Keratinocyte (primary cell): ENCODE data around the gene HDAC10. TPM values are rescaled to one million over a fixed set of nuclear protein-coding genes. Genes with fewer than 3 reads are reported as not detected.

Experiments
- DNase-seq: peaks from one replicate; pipeline ENCODE4 v3.0.0-alpha.2; 2011; ENCODE audit warnings: low read depth, missing footprints, low spot score
- FAIRE-seq: peaks from 2 replicates; lab custom pipeline; 2011; peaks lifted over from hg19 to GRCh38; lab: Jason Lieb, UNC
- H2AFZ ChIP-seq: 2 replicates; pipeline ENCODE4 v1.6.0; 2012; ENCODE audit warnings: low read length, control low read depth, inconsistent platforms; ENCODE audit not compliant: control insufficient read depth
- H3K27ac ChIP-seq: 2 replicates; pipeline ENCODE4 v1.5.1; 2011; ENCODE audit warnings: low read length; ENCODE audit not compliant: control insufficient read depth, insufficient read depth
- H3K27me3 ChIP-seq: 3 replicates; pipeline ENCODE4 v1.6.0; 2011; ENCODE audit warnings: low read length; ENCODE audit not compliant: control insufficient read depth, insufficient read depth; ENCODE audit errors: extremely low read depth
- H3K36me3 ChIP-seq, 2 experiments: 2 replicates in 1 of 2; 3 replicates in 1 of 2; pipeline ENCODE4 v1.5.1; 2011; ENCODE audit warnings: low read length in 2 of 2, mild to moderate bottlenecking in 1 of 2; ENCODE audit not compliant: control insufficient read depth in 2 of 2, insufficient read depth in 2 of 2; ENCODE audit errors: extremely low read depth in 1 of 2
- H3K4me1 ChIP-seq: 3 replicates; pipeline ENCODE4 v1.5.1; 2011; ENCODE audit warnings: low read length; ENCODE audit not compliant: control insufficient read depth, insufficient read depth; ENCODE audit errors: extremely low read depth
- H3K4me2 ChIP-seq: 3 replicates; pipeline ENCODE4 v1.6.0; 2011; ENCODE audit warnings: low read depth, low read length; ENCODE audit not compliant: control insufficient read depth, insufficient read depth; ENCODE audit errors: extremely low read depth
- H3K4me3 ChIP-seq, 3 experiments: fragments of 200-600 bp in 1 of 3; sonication (generic) in 1 of 3; 2 replicates in 2 of 3; 3 replicates in 1 of 3; pipeline ENCODE4 v1.5.1; 2011 to 2016; ENCODE audit warnings: low read length in 3 of 3, mild to moderate bottlenecking in 3 of 3, control low read depth in 2 of 3, inconsistent platforms in 1 of 3, low read depth in 1 of 3, mixed read lengths in 1 of 3, mixed run types in 1 of 3, moderate library complexity in 1 of 3; ENCODE audit not compliant: control insufficient read depth in 2 of 3, insufficient read depth in 2 of 3; ENCODE audit errors: extremely low read depth in 1 of 3
- H3K79me2 ChIP-seq: 2 replicates; pipeline ENCODE4 v1.6.0; 2012; ENCODE audit warnings: low read length; ENCODE audit not compliant: control insufficient read depth, insufficient read depth
- H3K9ac ChIP-seq: 3 replicates; pipeline ENCODE4 v1.6.0; 2011; ENCODE audit warnings: low read length; ENCODE audit not compliant: control insufficient read depth, insufficient read depth; ENCODE audit errors: extremely low read depth
- H3K9me1 ChIP-seq: 3 replicates; pipeline ENCODE4 v1.6.0; 2011; ENCODE audit warnings: low read length; ENCODE audit not compliant: control insufficient read depth, insufficient read depth; ENCODE audit errors: extremely low read depth
- H3K9me3 ChIP-seq: 2 replicates; pipeline ENCODE4 v1.5.1; 2012; ENCODE audit warnings: low read depth, low read length; ENCODE audit not compliant: control insufficient read depth
- H4K20me1 ChIP-seq: 3 replicates; pipeline ENCODE4 v1.6.0; 2011; ENCODE audit warnings: low read length; ENCODE audit not compliant: control insufficient read depth, insufficient read depth; ENCODE audit errors: extremely low read depth
- EZH2 ChIP-seq: IDR thresholded peaks from one replicate; pipeline ENCODE4 v1.6.1; 2012; ENCODE audit warnings: inconsistent platforms, mild to moderate bottlenecking, low read length, moderate library complexity
- dilution Hi-C: fragments of 300-500 bp; cut with MboI; formaldehyde crosslinking; loops from one replicate; pipeline ENCODE4 v1.7.0; 2020; ENCODE audit warnings: low sequenced_read_pairs; ENCODE audit not compliant: extremely low pct_ligation_motif_present
- polyA plus RNA-seq, 5 experiments: library from polyadenylated mRNA; depleted of rRNA in 3 of 5; stranded (reverse) in 3 of 5; stranded (forward) in 1 of 5; unstranded in 1 of 5; fragments of >200 nt; gene quantifications; 1 replicate in 1 of 5; 2 replicates in 3 of 5; 3 replicates in 1 of 5; pipeline versions ENCODE4 v1.2.1 to v1.2.3, GENCODE V29; 2011 to 2012; ENCODE audit warnings: missing spikeins in 2 of 5, low read depth in 1 of 5, low replicate concordance in 1 of 5
- TF ChIP-seq, protein P1 (sequence below), 3 experiments: IDR thresholded peaks in 1 of 3; conservative IDR thresholded peaks in 1 of 3; optimal IDR thresholded peaks in 1 of 3; 2 replicates in 2 of 3; 3 replicates in 1 of 3; pipeline versions ENCODE3 to v1.5.1; 2011; ENCODE audit warnings: low read length in 3 of 3, mild to moderate bottlenecking in 3 of 3, moderate library complexity in 2 of 3, control low read depth in 1 of 3, inconsistent platforms in 1 of 3; ENCODE audit not compliant: insufficient read depth in 2 of 3; ENCODE audit errors: extremely low read depth in 1 of 3

Gene HDAC10
- polyA plus RNA-seq, 1 donor (not counting 4 experiments of a cell fraction or from before 2014, with no cell fraction given): 4.7 TPM

DNA sequence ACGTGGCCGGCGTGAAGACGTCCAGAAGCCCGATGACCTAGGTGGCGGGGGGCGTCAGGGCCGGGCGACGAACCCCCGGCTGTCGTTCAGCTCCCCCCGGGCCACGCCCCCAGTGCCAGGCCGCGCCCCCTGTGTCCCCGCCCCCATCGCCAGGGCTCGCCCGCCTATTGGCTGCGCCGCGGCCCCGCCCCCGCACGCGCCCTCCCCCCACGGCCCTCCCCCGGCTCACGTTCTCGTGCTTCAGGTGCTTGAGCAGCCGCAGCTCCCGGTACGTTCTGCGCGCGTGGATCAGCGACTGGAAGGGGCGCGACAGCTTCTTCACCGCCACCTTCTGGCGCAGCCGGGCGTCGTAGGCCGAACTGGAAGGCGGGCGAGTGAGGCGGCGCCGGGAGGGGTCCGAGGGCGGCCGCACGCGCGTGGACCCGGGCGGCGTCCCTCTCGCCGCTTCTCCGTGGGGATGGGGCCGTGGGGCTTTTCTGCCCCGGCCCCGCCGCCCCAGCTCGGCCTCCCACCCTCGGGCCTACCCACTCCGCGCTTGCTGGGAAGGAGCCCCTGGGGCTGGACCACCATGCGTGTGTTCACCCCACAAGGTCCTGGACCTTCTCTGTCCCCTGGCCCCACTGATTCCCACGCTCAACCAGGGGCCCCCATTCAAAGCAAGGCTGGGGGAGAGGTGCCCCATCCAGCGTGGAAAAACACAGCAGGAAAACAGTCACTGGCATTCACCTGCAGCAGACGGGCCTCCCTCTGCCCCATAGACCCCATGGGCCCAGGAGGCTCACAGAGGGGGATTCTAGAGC lies 16.7 kb upstream of the HDAC10 start:
- DNase-seq (no peak), FAIRE-seq (no peak)
- Histone ChIP-seq H3K79me2 (no peaks in the 10 kb centered on the region), H3K9ac (no peak overlapping the region), H3K9me1 (no peaks in the 10 kb centered on the region), H3K4me3 (peak overlapping the region in 2 of 3 experiments; percentile 10 to 13), H3K4me2 (peak overlapping the region; percentile 48), H3K9me3 (no peaks in the 10 kb centered on the region), H3K4me1 (peaks cover 23% of the 10 kb centered on the region), H2AFZ (no peak overlapping the region), H3K36me3 (peaks cover 0 to 1% of the 10 kb centered on the region in 2 experiments), H3K27me3 (peaks cover 5% of the 10 kb centered on the region), H3K27ac (no peak overlapping the region), H4K20me1 (peaks cover 3% of the 10 kb centered on the region)
- dilution Hi-C loops: no loop called here
- TF ChIP-seq EZH2: no peak
- TF ChIP-seq, protein P1, sequence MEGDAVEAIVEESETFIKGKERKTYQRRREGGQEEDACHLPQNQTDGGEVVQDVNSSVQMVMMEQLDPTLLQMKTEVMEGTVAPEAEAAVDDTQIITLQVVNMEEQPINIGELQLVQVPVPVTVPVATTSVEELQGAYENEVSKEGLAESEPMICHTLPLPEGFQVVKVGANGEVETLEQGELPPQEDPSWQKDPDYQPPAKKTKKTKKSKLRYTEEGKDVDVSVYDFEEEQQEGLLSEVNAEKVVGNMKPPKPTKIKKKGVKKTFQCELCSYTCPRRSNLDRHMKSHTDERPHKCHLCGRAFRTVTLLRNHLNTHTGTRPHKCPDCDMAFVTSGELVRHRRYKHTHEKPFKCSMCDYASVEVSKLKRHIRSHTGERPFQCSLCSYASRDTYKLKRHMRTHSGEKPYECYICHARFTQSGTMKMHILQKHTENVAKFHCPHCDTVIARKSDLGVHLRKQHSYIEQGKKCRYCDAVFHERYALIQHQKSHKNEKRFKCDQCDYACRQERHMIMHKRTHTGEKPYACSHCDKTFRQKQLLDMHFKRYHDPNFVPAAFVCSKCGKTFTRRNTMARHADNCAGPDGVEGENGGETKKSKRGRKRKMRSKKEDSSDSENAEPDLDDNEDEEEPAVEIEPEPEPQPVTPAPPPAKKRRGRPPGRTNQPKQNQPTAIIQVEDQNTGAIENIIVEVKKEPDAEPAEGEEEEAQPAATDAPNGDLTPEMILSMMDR (optimal IDR thresholded peaks at IDR 0.05 in 1 of 3, IDR thresholded peaks at IDR 0.05 in 1 of 3, conservative IDR thresholded peaks at IDR 0.05 in 1 of 3; ENCODE audit: extremely low read depth in 1 of 3, insufficient read depth in 2 of 3, low read length in 3 of 3): peak in 2 of 3 experiments; percentile 34 to 52

DNA sequence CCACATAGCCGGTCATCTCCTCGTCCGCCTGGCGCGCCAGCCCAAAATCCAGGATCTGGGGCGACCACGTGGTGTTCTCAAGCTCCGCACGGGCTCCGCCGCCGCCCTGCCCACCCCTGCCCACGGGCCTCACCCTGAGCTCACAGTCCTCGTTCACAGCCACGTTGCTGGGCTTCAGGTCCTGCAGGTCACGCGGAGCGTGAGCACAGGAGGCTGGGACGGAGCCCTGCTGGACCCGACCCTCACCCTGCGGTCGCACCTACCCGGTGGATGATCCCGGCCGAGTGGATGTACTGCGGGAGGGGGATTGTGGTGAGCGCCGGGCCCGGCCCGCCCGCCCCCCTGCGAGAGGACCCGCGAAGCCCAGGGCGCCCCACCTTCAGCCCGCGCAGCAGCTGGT lies 15.9 kb upstream of the HDAC10 start:
- H3K27me3 ChIP-seq: peaks cover 5% of the 10 kb centered on the region
- DNase-seq (no peak), FAIRE-seq (no peak)
- no peaks in the 10 kb centered on the region for H3K9me3 ChIP-seq
- no peak for TF ChIP-seq EZH2
- TF ChIP-seq, protein P1 (optimal IDR thresholded peaks at IDR 0.05 in 1 of 3, IDR thresholded peaks at IDR 0.05 in 1 of 3, conservative IDR thresholded peaks at IDR 0.05 in 1 of 3; ENCODE audit: extremely low read depth in 1 of 3, insufficient read depth in 2 of 3, low read length in 3 of 3): no peak
- no peak overlapping the region for H3K9ac ChIP-seq
- H3K4me3 ChIP-seq: no peak overlapping the region
- no peak overlapping the region for H3K27ac ChIP-seq
- H3K79me2 ChIP-seq: no peaks in the 10 kb centered on the region
- H2AFZ ChIP-seq: no peak overlapping the region
- H3K4me2 ChIP-seq: no peak overlapping the region
- H3K9me1 ChIP-seq: no peaks in the 10 kb centered on the region
- H3K36me3 ChIP-seq: no peaks in the 10 kb centered on the region
- peaks cover 31% of the 10 kb centered on the region for H3K4me1 ChIP-seq
- peaks cover 3% of the 10 kb centered on the region for H4K20me1 ChIP-seq
- dilution Hi-C loops: no loop called here
